GM21526 (cell line): ENCODE measurements around the gene ZNF710.
A peak's percentile ranks its signal among the peaks of the same experiment; 100 is the strongest.
"Not testable (repeated sequence)": the region's sequence is repeated elsewhere in the genome, so short reads cannot be mapped to it uniquely, and the experiment has no call there.

Source experiments
- ATAC-seq: cut with Tn5 transposase; IDR thresholded peaks from one replicate; pipeline ENCODE4 v1.9.1; 2021; ENCODE audit warnings: moderate library complexity; ENCODE audit not compliant: unreplicated experiment, low FRiP score

ZNF710 gene

DNA sequence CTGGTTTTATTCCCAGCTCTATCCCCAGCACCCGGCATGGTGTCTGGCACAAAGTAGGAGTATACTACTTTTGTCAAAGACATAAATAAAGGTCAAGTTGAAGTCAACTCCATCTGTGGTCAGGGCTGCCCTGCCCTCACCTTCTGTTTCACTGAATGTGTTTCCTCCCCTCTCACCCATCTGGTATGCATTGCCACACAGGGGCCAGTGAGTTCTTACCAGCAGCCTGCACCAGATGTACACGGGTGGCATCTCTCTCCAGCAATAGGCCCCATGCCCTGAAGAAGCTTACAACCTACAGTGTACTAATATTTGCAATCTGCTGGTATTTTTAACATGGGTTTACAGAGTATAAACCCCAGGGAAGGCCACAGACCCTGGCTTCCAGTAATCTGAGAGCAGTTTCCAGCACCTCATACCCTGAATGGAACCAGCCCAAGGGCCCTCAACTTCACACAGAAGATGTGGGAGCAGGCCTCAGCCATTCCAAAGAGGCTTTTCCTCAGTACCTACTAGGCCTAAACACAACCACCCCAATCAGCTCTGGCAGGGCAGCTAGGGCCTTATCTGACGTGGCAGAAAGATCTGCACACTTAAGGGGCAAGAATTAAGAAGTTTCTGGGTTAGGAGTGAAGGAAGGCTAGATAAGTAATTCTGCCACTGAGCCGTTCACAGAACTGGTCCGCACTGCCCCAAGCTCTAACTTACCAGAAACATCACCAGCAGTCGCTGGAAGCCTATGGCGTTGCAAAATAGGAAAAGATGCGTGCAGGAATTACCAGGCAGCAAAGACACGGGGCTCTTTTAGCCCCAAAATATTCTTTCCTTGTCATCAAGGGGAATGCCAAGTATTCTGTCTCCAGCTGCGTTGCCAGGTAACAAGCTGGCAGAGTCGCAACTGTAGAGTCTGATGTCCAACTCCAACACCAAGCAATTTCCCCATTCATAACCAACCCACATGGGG, 99.0 kb downstream of the ZNF710 start:
- no peak for ATAC-seq

DNA sequence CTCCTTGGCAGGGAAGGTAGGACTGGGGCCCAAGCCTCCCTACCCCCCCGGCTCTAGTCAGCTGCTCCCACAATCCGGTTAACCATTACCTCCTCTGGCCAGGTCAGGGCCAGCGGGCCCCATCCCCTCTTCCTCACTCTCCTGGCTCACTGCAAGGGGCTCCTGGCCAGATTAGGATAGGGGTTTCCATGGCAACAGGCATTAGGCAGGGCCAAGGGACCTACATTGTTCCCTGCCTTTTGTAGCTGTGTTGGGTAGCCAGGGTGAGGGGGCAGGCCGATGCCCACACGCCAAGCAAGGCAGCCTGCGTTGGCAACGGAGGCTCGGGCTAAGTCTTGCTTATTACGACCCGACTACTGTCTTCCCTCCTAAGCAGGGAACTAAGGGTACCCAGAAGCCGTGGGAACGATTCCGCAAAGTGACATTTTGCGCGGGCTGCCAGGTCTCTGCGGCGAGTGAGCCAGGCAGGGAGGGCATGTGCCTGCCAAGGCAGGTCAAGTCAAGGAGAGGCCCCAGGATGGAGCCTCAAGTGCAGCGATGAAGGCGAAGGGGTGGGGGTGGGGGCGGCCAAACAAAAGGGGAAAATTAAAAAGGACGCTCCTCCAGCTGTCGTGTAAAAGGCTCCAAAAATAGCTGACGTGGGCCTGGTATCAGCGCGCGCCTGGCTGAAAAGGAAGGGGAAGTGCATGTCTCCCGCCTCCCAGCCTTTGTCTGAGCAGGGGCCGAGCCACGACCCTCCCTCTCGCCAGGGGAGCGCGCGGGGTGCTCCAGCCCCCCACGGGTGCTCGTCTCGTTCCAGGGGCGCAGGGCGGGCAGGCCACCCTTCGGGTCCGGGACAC, 100.2 kb downstream of the ZNF710 start:
- ATAC-seq, result no peak

DNA sequence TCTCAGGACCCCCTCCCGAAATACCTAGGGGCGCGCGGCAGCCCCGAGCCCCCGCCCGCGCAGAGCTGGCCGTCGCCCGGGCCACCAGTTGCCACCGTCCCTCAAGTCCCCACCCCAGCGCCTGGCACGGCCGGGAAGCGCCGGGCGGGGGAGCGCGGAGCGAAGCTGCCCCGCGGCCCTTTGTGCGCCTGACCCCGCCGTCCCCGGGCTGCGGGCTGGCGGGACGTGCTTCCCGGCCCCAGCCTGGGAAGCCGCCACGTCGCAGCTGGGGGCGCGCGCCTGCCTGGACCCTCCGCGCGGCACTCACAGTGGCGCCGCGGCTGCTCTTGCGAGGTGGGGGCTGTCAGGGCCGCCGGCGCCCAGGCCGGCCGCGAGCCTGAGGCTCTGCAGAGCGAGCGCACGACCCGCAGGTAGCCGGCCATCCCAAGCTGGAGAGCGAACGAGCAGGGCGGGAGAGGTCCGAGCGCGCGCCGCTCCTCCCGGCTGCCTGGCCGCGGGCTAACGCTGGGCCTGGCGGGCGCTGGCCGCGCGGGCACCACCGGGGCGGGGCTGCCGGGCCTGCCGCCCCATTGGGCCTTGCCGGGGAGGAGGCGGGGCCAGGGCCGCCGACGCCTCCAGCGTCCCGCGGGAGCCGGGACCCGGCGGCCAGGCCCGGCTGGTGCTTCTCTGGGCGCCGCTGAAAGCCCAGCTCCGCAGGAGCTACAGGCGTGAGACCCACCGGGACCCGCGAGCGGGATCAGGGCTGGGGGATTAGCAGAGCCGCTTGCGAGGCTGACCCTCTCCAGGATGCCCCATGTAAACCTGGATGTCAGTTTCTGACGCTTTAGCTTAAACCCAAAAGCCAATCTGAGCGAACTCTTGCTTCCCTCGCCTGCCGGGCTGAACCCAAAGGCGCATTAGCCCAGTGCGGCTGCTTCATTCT, 101.1 kb downstream of the ZNF710 start, which contains the start of gene IDH2:
TSS of gene IDH2 (minus strand) at position 500 of the 922 bp plus-strand sequence. CDS start at position 422, 78 bp downstream.
- ATAC-seq, result peak; percentile 59

GRCh38 chr15:90103701-90104329, 102.7 kb downstream of the ZNF710 start:
- no peak for ATAC-seq

DNA sequence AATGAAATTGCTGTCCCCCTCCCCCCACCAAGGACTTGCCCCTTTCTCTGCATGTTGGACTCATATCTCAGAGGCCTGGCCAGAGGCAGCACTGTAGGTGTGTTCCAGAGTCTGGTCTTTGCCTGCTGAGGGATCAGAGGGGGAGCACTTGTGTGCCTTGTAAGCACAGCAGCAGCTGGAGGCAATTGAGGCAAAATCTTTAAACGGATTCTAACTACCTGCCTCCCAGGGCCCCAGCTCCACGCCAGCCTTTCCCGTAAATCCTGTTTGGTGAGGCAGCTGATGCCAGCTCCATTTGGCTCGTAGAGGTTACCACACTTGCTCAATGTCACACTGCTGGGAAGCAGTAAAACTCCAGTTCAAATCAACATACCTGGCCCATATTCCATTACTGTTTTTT, 103.4 kb downstream of the ZNF710 start:
- no peak for ATAC-seq

GRCh38 chr15:90105521-90105920, 104.4 kb downstream of the ZNF710 start:
- ATAC-seq, result no peak

- no peak for ATAC-seq
Observed at GRCh38 chr15:90106522-90107117, 105.5 kb downstream of the ZNF710 start.

- ATAC-seq, result not testable (repeated sequence)
Observed at GRCh38 chr15:90108038-90108437, 106.9 kb downstream of the ZNF710 start.

DNA sequence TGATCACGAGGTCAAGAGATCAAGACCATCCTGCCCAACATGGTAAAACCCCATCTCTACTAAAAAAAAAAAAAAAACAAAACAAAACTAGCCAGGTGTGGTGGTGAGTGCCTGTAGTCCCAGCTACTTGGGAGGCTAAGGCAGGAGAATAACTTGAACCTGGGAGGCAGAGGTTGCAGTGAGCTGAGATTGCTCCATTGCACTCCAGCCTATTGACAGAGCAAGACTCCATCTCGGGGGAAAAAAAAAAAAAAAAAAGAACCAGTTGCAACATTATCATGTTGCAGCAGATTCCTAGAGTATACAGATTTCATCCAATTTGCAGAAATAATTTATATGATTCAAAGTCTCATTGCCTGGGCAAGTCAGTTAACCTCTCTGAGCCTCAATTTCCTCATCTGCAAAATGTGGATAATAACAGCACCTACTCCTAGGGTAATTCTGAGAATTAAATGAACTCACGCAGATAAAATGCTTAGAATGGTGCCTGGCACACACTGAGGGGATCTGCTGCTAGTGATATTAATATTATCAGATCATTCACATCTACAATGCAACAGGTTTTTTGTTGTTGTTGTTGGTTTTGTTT, 108.1 kb downstream of the ZNF710 start:
- ATAC-seq, result not testable (repeated sequence)

DNA sequence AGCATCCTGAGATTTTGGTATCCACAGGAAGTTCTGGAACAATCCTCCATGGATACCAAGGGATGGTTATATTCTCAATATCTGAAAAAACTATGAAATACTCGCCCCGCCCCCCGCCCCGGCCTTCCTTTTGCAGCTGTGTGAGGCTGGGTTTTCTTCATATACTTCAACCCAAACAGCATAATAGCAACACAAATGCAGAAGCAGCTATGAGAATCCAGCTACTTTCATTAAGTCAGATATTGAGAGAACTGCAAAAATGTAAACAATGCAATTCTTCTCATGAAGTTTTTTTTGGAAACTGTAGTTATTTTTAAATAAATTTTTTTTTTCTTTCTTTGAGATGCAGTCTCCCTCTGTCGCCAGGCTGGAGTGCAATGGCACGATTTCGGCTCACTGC, 112.0 kb downstream of the ZNF710 start:
- ATAC-seq, result no peak

DNA sequence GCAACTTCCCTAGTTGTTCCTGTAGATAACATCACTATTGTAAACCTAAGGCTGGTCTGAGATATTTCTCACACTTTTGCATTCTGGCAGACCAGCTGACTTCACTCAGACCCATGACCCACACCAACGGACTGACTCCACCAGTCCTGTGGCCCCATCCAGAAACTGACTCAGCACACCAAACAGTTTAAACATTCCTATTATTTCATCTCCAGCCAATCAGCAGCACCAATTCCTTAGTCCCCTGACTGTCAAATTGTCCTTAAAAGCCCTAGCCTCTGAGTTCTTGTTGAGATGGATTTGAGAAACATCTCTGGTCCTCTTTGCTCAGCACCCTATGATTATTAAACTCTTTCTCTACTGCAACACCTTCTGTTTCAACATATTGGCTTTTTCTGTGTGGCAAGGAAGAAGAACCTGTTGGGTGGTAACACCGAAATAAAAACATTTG, 113.4 kb downstream of the ZNF710 start:
- no peak for ATAC-seq

- no peak for ATAC-seq
Observed at GRCh38 chr15:90115783-90116182, 114.7 kb downstream of the ZNF710 start.

DNA sequence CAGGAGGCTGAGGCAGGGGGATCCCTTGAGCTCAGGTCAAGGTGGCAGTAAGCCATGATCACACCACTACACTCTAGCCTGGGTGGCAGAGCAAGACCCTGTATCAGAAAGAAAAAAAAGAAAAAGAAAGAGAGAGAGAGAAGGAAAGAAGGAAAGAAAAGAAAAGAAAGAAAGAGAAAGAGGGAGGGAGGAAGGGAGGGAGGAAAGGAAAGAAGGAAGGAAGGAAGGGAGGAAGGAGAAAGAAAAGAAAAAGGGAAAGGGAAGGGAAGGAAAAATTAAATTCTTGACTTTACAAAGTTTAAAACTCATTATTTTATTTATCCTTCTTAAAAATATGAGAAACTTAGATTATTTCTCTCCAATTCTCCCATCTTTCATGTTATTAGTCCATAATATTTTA, 118.2 kb downstream of the ZNF710 start:
- no peak for ATAC-seq

DNA sequence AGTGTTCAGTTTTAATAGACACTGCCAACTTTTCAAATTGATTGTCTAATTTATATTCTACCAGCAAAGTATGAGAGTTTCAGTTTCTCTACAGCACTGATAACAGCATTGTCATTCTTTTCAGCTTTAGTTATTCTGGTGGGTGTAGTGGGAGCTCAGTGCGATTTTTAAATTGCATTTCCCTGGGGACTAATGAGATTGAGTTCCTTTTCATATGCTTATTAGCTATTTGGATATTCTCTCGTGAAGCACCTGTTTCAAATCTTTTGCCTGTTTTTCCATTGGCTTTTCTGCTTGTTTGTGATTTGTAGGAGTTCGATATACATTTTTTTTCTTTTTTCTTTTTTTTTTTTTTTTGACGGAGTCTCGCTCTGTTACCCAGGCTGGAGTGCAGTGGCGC, 120.0 kb downstream of the ZNF710 start:
- no peak for ATAC-seq

GRCh38 chr15:90124507-90124906, 123.4 kb downstream of the ZNF710 start:
- ATAC-seq, result no peak

DNA sequence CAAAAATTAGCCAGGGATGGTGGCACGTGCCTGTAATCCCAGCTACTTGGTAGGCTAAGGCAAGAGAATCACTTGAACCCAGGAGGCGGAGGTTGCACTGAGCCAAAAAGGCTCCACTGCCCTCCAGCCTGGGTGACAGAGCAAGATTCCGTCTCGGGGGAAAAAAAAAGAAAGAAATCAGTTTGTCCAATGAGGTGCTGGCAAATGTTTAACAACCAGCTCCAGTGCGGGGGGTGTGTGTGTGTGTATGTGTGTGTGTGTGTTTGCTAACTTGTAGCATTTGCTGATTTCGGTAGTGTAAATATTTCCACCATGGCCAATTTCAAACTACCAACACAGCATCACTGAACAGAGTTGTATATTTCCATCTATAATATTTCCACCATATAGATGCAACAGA, 124.9 kb downstream of the ZNF710 start:
- no peak for ATAC-seq

GRCh38 chr15:90126596-90127435, 125.7 kb downstream of the ZNF710 start:
- no peak for ATAC-seq

- ATAC-seq, result no peak
Observed at GRCh38 chr15:90130291-90130690, 129.2 kb downstream of the ZNF710 start.
